Measurements from ENCODE around the gene PRRC2A.

- TF ChIP-seq, protein P1, sequence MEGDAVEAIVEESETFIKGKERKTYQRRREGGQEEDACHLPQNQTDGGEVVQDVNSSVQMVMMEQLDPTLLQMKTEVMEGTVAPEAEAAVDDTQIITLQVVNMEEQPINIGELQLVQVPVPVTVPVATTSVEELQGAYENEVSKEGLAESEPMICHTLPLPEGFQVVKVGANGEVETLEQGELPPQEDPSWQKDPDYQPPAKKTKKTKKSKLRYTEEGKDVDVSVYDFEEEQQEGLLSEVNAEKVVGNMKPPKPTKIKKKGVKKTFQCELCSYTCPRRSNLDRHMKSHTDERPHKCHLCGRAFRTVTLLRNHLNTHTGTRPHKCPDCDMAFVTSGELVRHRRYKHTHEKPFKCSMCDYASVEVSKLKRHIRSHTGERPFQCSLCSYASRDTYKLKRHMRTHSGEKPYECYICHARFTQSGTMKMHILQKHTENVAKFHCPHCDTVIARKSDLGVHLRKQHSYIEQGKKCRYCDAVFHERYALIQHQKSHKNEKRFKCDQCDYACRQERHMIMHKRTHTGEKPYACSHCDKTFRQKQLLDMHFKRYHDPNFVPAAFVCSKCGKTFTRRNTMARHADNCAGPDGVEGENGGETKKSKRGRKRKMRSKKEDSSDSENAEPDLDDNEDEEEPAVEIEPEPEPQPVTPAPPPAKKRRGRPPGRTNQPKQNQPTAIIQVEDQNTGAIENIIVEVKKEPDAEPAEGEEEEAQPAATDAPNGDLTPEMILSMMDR (IDR thresholded peaks at IDR 0.05 in 8 of 11, conservative IDR thresholded peaks at IDR 0.05 in 3 of 11): no peak
- TF ChIP-seq POLR2A (IDR thresholded peaks at IDR 0.05): no peak
Measured at GRCh38 chr6:31658158-31658688, 37.7 kb downstream of the PRRC2A start.
